Ovary (tissue), 3 donors: ENCODE measurements around the gene ADAMTS2.

ENCODE experiments used
- CTCF ChIP-seq, 3 donors: fragments of 450-650 bp in 2 of 3; fragments of 200-600 bp in 1 of 3; IDR thresholded peaks; one replicate each; pipeline versions ENCODE4 v1.5.1 to v1.8.0; 2016 to 2022; ENCODE audit warnings: antibody characterized with exemption in 3 of 3, mild to moderate bottlenecking in 1 of 3
- POLR2A ChIP-seq: fragments of 450-650 bp; IDR thresholded peaks from one replicate; pipeline ENCODE4 v1.6.1; 2017; ENCODE audit warnings: antibody characterized with exemption, mild to moderate bottlenecking, moderate library complexity
- donor health status: DM: no; HTN: no; CAD: no.

DNA sequence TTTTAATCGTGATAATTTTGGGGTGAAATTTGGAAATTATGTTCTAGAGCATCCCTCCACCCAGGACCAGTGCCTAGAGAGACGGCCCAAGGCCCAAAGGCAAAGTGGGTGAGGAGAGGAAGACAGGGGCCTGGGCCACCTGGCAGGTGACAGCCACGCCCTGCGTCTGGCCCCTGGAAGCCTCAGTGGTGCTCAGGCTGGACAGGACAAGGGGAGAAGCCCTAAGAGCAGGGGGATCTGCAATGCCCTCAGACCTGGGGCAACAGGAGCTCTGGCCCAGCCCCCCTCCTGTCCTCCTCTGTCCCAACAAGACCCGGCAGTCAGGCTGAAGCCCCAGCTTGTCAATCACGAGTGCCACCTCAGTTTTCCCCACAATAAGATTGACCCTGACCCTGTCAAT is 134.8 kb downstream of the ADAMTS2 start:
- no peak for TF ChIP-seq CTCF (IDR thresholded peaks at IDR 0.05)
- TF ChIP-seq POLR2A = no peak
